Left colon (tissue), 2 donors: Measurements from ENCODE around the gene ACVR2A. TPM values are rescaled to one million over a fixed set of nuclear protein-coding genes. Genes with fewer than 3 reads are reported as not detected.

Experiments used
- ATAC-seq: fragments of 200-7000 bp; cut with Tn5 transposase; one replicate; pipeline ENCODE4 v1.9.1; 2020; ENCODE audit warnings: mild to moderate bottlenecking, moderate library complexity
- DNase-seq, 2 donors: peaks; one replicate each; pipeline ENCODE4 v3.0.0-alpha.2; 2020
- intact Hi-C, 2 donors: fragments of 100-400 bp; cut with DNase I in 1 of 2; cut with micrococcal nuclease in 1 of 2; formaldehyde crosslinking; loops; one replicate each; pipeline versions ENCODE4 v1.11.2 to v1.14.0; 2022; cut with DNase I, micrococcal nuclease
- total RNA-seq, 2 donors: library from RNA; stranded (reverse); fragmentation: NEBNext Ultra II Directional; extraction: Animal tissue kit (Norgen Biotek cat#: 25700); gene quantifications; one replicate each; pipeline ENCODE4 v1.2.1, GENCODE V29; 2021
- donor health status: DM: no; HTN: no; CAD: no.
- donor health status: DM: yes; HTN: yes; CAD: no.

The ACVR2A gene
- total RNA-seq, 2 donors from 2014 or later = 20.0 to 22.2 TPM

- no peak for DNase-seq
Measured at GRCh38 chr2:147913701-147914480, 69.1 kb downstream of the ACVR2A start.

GRCh38 chr2:147916067-147916466, 71.2 kb downstream of the ACVR2A start:
- intact Hi-C loops = loop anchor here in 1 of 2 donors (10.0 kb wide), 3 partner anchors 831 to 1181 kb away; no protein-coding TSS in a partner anchor
- no peak for DNase-seq
- ATAC-seq = no peak

More at GRCh38 chr2:147913701-147914480, 69.1 kb downstream of the ACVR2A start:
- intact Hi-C loops = loop anchor here in 1 of 2 donors (10.0 kb wide), 3 partner anchors 829 to 1179 kb away; no protein-coding TSS in a partner anchor
- ATAC-seq = no peak

GRCh38 chr2:147916723-147917122, 71.9 kb downstream of the ACVR2A start:
- intact Hi-C loops = loop anchor here in 1 of 2 donors (10.0 kb wide), 3 partner anchors 832 to 1182 kb away; no protein-coding TSS in a partner anchor
- ATAC-seq (no peak), DNase-seq (no peak)

GRCh38 chr2:147917161-147917560, 72.3 kb downstream of the ACVR2A start:
- intact Hi-C loops = loop anchor here in 1 of 2 donors (10.0 kb wide), 3 partner anchors 832 to 1182 kb away; no protein-coding TSS in a partner anchor
- ATAC-seq (no peak), DNase-seq (no peak)

GRCh38 chr2:147923846-147924245, 79.0 kb downstream of the ACVR2A start:
- ATAC-seq (no peak), DNase-seq (no peak)
- intact Hi-C loops = no loop called here

GRCh38 chr2:147924647-147925046, 79.8 kb downstream of the ACVR2A start:
- no peak for DNase-seq
- no peak for ATAC-seq
- intact Hi-C loops = no loop called here

- DNase-seq = no peak
- peak; percentile 59 for ATAC-seq
- intact Hi-C loops = no loop called here
Measured at GRCh38 chr2:147925886-147926285, 81.1 kb downstream of the ACVR2A start.

GRCh38 chr2:147927053-147927588, 82.3 kb downstream of the ACVR2A start:
- intact Hi-C loops = no loop called here
- DNase-seq (no peak), ATAC-seq (no peak)

GRCh38 chr2:147933931-147934330, 89.1 kb downstream of the ACVR2A start:
- DNase-seq (no peak), ATAC-seq (no peak)
- intact Hi-C loops = no loop called here

- intact Hi-C loops = loop anchor here in 1 of 2 donors (5.0 kb wide), 2 partner anchors 572 to 1052 kb away; no protein-coding TSS in a partner anchor
- ATAC-seq (no peak), DNase-seq (no peak)
Measured at GRCh38 chr2:147934881-147935620, 90.2 kb downstream of the ACVR2A start.

GRCh38 chr2:147937744-147938349, 93.0 kb downstream of the ACVR2A start:
- DNase-seq = no peak
- intact Hi-C loops = loop anchor here in 1 of 2 donors (5.0 kb wide), 2 partner anchors 569 to 1049 kb away; no protein-coding TSS in a partner anchor
- peak; percentile 73 for ATAC-seq

- ATAC-seq = peak; percentile 37
- intact Hi-C loops = loop anchor here in 1 of 2 donors (5.0 kb wide), 2 partner anchors 568 to 1048 kb away; no protein-coding TSS in a partner anchor
- no peak for DNase-seq
Measured at GRCh38 chr2:147939313-147939712, 94.5 kb downstream of the ACVR2A start.

GRCh38 chr2:147945660-147946059, 100.8 kb downstream of the ACVR2A start:
- no peak for DNase-seq

GRCh38 chr2:147952118-147952517, 107.3 kb downstream of the ACVR2A start:
- no peak for DNase-seq
- intact Hi-C loops = no loop called here
- ATAC-seq = no peak

More at GRCh38 chr2:147945660-147946059, 100.8 kb downstream of the ACVR2A start:
- ATAC-seq = no peak
- intact Hi-C loops = no loop called here

- no peak for DNase-seq
- ATAC-seq = no peak
- intact Hi-C loops = no loop called here
Measured at GRCh38 chr2:147968571-147968970, 123.7 kb downstream of the ACVR2A start.

GRCh38 chr2:147976102-147976501, 131.3 kb downstream of the ACVR2A start:
- intact Hi-C loops = no loop called here
- ATAC-seq (no peak), DNase-seq (no peak)

GRCh38 chr2:147977679-147978078, 132.8 kb downstream of the ACVR2A start:
- ATAC-seq (no peak), DNase-seq (no peak)
- intact Hi-C loops = no loop called here
